ENCODE measurements around the gene DPP3.

DPP3 gene

DNA sequence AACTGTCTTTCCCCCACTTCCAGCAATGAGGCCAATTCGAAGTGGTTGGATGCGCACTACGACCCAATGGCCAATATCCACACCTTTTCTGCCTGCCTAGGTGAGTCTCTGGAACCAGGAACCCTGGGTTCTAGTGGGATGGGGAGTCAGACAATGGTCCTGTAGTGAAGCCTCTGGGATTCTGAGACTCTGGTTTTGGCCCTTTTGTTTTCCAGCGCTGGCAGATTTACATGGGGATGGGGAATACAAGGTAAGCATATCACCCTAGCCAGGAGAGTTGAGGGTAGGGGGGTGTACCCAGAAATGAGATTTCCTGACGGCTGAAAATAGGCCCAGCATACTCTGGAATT is 30.7 kb downstream of the DPP3 start:
- TF ChIP-seq, protein P1, sequence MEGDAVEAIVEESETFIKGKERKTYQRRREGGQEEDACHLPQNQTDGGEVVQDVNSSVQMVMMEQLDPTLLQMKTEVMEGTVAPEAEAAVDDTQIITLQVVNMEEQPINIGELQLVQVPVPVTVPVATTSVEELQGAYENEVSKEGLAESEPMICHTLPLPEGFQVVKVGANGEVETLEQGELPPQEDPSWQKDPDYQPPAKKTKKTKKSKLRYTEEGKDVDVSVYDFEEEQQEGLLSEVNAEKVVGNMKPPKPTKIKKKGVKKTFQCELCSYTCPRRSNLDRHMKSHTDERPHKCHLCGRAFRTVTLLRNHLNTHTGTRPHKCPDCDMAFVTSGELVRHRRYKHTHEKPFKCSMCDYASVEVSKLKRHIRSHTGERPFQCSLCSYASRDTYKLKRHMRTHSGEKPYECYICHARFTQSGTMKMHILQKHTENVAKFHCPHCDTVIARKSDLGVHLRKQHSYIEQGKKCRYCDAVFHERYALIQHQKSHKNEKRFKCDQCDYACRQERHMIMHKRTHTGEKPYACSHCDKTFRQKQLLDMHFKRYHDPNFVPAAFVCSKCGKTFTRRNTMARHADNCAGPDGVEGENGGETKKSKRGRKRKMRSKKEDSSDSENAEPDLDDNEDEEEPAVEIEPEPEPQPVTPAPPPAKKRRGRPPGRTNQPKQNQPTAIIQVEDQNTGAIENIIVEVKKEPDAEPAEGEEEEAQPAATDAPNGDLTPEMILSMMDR (IDR thresholded peaks at IDR 0.05; ENCODE audit: control insufficient read depth, insufficient read depth, low read depth, low read length, missing control alignments) = no peak
- peak overlapping the region; percentile 56 for H3K4me3 ChIP-seq (ENCODE audit: control insufficient read depth, low read depth, low read length)
- DNase-seq (ENCODE audit: low read depth) = no peak

DNA sequence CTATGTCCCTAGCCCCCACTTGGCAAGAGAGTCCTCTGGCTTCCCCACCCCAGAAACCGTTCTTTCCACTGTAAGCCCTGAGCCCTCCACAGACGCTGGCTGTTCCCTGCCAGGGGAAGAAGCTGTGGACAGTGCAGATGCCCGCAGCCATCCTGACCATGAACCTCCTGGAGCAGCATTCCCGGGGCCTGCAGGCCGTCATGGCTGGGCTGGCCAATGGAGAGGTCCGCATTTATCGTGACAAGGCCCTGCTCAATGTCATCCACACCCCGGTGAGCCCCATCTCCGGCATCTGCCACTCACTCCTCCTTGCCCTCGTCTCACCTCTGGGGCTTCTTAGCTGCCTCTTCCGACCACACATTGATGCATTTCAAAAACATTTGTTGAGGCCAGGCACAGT is 43.4 kb downstream of the DPP3 start:
- DNase-seq (ENCODE audit: low read depth) = no peak
- TF ChIP-seq, protein P1 (IDR thresholded peaks at IDR 0.05; ENCODE audit: control insufficient read depth, insufficient read depth, low read depth, low read length, missing control alignments) = no peak
- no peak overlapping the region for H3K4me3 ChIP-seq (ENCODE audit: control insufficient read depth, low read depth, low read length)

DNA sequence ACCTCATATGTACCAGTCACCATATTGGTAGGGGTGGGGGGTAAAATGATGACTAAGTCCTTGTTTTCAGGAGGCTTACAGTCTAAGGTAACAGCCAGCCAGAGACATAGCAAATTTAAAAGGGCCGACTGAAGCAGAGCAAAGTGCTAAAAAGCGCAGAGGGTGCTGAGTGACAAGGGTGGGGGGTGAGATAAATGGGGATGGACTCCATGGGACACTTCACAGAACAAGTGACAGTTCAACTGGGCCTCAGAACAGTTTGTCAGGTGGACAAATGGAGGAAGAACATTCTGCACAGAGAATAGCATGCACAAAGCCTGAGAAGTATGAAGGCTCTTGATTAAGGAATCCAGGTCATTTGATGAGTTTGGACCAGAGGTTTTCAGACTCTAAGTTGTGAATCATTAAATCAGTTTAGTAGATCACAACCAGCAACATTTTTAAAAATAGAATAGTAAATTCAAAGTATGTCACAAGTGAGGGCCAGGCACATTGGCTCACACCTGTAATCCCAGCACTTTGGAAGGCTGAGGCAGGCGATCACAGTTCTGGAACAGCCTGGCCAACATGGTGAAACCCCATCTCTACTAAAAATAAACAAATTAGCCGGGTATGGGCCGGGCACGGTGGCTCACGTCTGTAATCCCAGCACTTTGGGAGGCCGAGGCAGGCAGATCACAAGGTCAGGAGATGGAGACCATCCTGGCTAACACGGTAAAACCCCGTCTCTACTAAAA is 44.2 kb downstream of the DPP3 start:
- DNase-seq (ENCODE audit: low read depth) = no peak
- H3K4me3 ChIP-seq (ENCODE audit: control insufficient read depth, low read depth, low read length) = no peak overlapping the region
- TF ChIP-seq, protein P1 (IDR thresholded peaks at IDR 0.05; ENCODE audit: control insufficient read depth, insufficient read depth, low read depth, low read length, missing control alignments) = no peak

DNA sequence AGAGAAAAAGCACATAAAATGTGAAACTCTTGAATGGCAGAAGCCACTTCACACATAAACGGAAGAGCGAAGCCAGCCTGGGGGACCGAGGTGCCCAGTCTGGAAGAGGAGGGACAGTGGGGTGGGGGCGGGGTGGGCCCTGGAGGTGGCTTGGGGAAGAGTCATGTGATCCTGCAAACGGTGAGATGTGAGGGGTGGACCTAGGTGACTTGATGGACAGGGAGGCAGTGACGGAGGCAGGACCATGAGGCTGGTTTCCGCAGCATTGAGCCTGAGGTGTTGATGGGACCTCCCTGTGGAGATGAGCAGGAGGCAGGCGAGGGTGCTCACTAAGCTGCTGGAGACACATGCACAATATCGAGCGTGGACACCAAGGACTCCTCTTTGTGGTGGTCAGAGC is 48.8 kb downstream of the DPP3 start:
- TF ChIP-seq, protein P1 (IDR thresholded peaks at IDR 0.05; ENCODE audit: control insufficient read depth, insufficient read depth, low read depth, low read length, missing control alignments) = no peak
- DNase-seq (ENCODE audit: low read depth) = no peak
- H3K4me3 ChIP-seq (ENCODE audit: control insufficient read depth, low read depth, low read length) = no peak overlapping the region

DNA sequence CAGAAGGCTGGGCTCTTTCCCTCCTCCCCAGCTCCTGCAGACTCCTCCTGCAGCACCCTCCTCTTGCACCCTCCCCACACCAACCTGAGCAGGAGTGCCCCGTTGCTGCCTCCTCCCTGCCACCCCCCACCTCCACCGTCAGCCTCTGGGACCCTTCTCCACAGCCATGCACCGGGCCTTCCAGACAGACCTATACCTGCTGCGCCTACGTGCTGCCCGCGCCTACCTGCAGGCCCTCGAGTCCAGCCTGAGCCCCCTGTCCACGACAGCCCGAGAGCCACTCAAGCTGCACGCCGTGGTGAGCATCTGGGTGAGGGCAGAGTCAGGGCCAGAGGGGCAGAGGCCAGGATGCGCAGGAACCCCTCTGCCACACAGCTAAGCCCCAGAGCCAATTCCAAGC is 49.4 kb downstream of the DPP3 start:
- TF ChIP-seq, protein P1 (IDR thresholded peaks at IDR 0.05; ENCODE audit: control insufficient read depth, insufficient read depth, low read depth, low read length, missing control alignments) = no peak
- H3K4me3 ChIP-seq (ENCODE audit: control insufficient read depth, low read depth, low read length) = no peak overlapping the region
- no peak for DNase-seq (ENCODE audit: low read depth)

DNA sequence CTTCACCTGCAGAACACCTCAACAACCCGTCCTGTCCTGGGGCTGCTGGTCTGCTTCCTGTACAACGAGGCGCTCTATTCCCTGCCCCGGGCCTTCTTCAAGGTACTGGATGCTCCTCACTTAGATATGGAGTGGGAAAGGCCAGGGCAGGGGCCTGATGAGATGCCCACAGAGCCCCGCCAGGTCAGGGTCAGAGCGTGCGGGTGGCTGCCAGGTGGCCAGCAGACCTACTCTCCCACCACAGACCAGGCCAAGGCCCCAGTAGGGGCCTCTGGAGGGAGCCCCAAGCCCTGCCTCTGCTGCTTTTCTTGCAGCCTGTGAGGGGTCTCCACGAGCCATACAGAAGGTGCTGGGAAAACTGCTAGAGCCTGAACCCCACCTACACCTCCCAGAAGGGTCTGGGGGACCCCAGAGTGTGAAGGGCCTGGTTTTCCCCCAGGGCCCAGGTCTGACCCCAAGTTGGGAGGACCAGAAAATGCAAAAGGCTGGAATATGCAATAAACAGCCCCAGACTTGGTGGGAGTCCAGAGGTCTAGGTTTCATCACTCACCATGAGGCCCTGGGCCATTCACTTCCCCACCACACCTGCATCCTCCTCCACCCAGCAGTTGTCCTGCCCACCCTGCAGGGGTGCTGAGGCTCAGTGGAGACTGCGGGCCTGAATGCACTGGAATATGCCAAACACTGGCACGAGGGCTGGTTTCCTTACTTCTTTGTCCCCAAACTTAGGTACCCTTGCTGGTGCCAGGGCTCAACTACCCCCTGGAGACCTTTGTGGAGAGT is 50.9 kb downstream of the DPP3 start:
- DNase-seq (ENCODE audit: low read depth) = no peak
- TF ChIP-seq, protein P1 (IDR thresholded peaks at IDR 0.05; ENCODE audit: control insufficient read depth, insufficient read depth, low read depth, low read length, missing control alignments) = no peak
- H3K4me3 ChIP-seq (ENCODE audit: control insufficient read depth, low read depth, low read length) = no peak overlapping the region
